HUES6 (cell line): ENCODE measurements around the gene DMAC2L.
"Not testable (repeated sequence)": the region's sequence is repeated elsewhere in the genome, so short reads cannot be mapped to it uniquely, and the experiment has no call there.

Experiments
- H3K27ac ChIP-seq: 2 replicates; pipeline ENCODE4 v1.7.0; 2013; ENCODE audit warnings: low read depth, mild to moderate bottlenecking, low read length, inconsistent platforms
- H3K27me3 ChIP-seq: 2 replicates; pipeline ENCODE4 v1.6.1; 2013; ENCODE audit warnings: low read length; ENCODE audit not compliant: control insufficient read depth, insufficient read depth
- H3K36me3 ChIP-seq: 2 replicates; pipeline ENCODE4 v1.6.1; 2013; ENCODE audit warnings: low read length; ENCODE audit not compliant: control insufficient read depth, insufficient read depth
- H3K4me1 ChIP-seq: 2 replicates; pipeline ENCODE4 v1.6.1; 2013; ENCODE audit warnings: low read length; ENCODE audit not compliant: control insufficient read depth, insufficient read depth
- H3K4me3 ChIP-seq: 2 replicates; pipeline ENCODE4 v1.5.1; 2013; ENCODE audit warnings: low read depth, low read length
- H3K9ac ChIP-seq: one replicate; pipeline ENCODE4 v1.6.1; 2013; ENCODE audit warnings: mild to moderate bottlenecking, low read length
- H3K9me3 ChIP-seq: 2 replicates; pipeline ENCODE4 v1.6.1; 2013; ENCODE audit warnings: low read depth, low read length; ENCODE audit not compliant: control insufficient read depth, insufficient read depth

Gene DMAC2L

GRCh38 chr14:50354527-50354926 lies 42.4 kb downstream of the DMAC2L start:
- Histone ChIP-seq H3K36me3 (no peaks in the 10 kb centered on the region), H3K27me3 (no peaks in the 10 kb centered on the region), H3K9ac (no peak overlapping the region)

GRCh38 chr14:50355692-50356091 lies 43.6 kb downstream of the DMAC2L start:
- Histone ChIP-seq H3K27me3 (no peaks in the 10 kb centered on the region), H3K36me3 (no peaks in the 10 kb centered on the region), H3K9ac (no peak overlapping the region), H3K27ac (no peak overlapping the region), H3K4me1 (no peaks in the 10 kb centered on the region), H3K9me3 (no peaks in the 10 kb centered on the region), H3K4me3 (no peak overlapping the region)

More at GRCh38 chr14:50354527-50354926, 42.4 kb downstream of the DMAC2L start:
- Histone ChIP-seq H3K4me1 (no peaks in the 10 kb centered on the region), H3K27ac (no peak overlapping the region), H3K4me3 (no peak overlapping the region), H3K9me3 (no peaks in the 10 kb centered on the region)

- H3K4me3 ChIP-seq, H3K27me3 ChIP-seq: not testable (repeated sequence)
Measured at GRCh38 chr14:50356283-50356682, 44.2 kb downstream of the DMAC2L start.

GRCh38 chr14:50357124-50357523 lies 45.0 kb downstream of the DMAC2L start:
- H3K27ac ChIP-seq = no peak overlapping the region
- H3K27me3 ChIP-seq = no peaks in the 10 kb centered on the region
- no peaks in the 10 kb centered on the region for H3K9me3 ChIP-seq

More at GRCh38 chr14:50356283-50356682, 44.2 kb downstream of the DMAC2L start:
- not testable (repeated sequence) for H3K9ac ChIP-seq, H3K9me3 ChIP-seq, H3K4me1 ChIP-seq, H3K27ac ChIP-seq, H3K36me3 ChIP-seq

GRCh38 chr14:50357753-50358395 lies 45.8 kb downstream of the DMAC2L start:
- no peak overlapping the region for H3K27ac ChIP-seq

More at GRCh38 chr14:50357124-50357523, 45.0 kb downstream of the DMAC2L start:
- no peak overlapping the region for H3K9ac ChIP-seq
- H3K4me3 ChIP-seq = no peak overlapping the region
- no peaks in the 10 kb centered on the region for H3K36me3 ChIP-seq
- H3K4me1 ChIP-seq = no peaks in the 10 kb centered on the region

GRCh38 chr14:50359631-50360030 lies 47.5 kb downstream of the DMAC2L start:
- no peaks in the 10 kb centered on the region for H3K4me1 ChIP-seq
- no peaks in the 10 kb centered on the region for H3K9me3 ChIP-seq
- no peak overlapping the region for H3K9ac ChIP-seq
- no peaks in the 10 kb centered on the region for H3K27me3 ChIP-seq
- no peak overlapping the region for H3K27ac ChIP-seq
- H3K36me3 ChIP-seq = no peaks in the 10 kb centered on the region
- H3K4me3 ChIP-seq = no peak overlapping the region

More at GRCh38 chr14:50357753-50358395, 45.8 kb downstream of the DMAC2L start:
- Histone ChIP-seq H3K9ac (no peak overlapping the region), H3K9me3 (no peaks in the 10 kb centered on the region), H3K4me3 (no peak overlapping the region), H3K27me3 (no peaks in the 10 kb centered on the region), H3K36me3 (no peaks in the 10 kb centered on the region), H3K4me1 (no peaks in the 10 kb centered on the region)

- Histone ChIP-seq H3K4me1 (no peaks in the 10 kb centered on the region), H3K27ac (no peak overlapping the region)
Measured at GRCh38 chr14:50360093-50360492, 48.0 kb downstream of the DMAC2L start.

GRCh38 chr14:50360851-50361250 lies 48.7 kb downstream of the DMAC2L start:
- no peak overlapping the region for H3K4me3 ChIP-seq
- H3K36me3 ChIP-seq = no peaks in the 10 kb centered on the region
- no peak overlapping the region for H3K27ac ChIP-seq
- no peaks in the 10 kb centered on the region for H3K4me1 ChIP-seq
- H3K27me3 ChIP-seq = no peaks in the 10 kb centered on the region
- H3K9ac ChIP-seq = no peak overlapping the region
- no peaks in the 10 kb centered on the region for H3K9me3 ChIP-seq

More at GRCh38 chr14:50360093-50360492, 48.0 kb downstream of the DMAC2L start:
- no peaks in the 10 kb centered on the region for H3K36me3 ChIP-seq
- H3K9ac ChIP-seq = no peak overlapping the region
- no peaks in the 10 kb centered on the region for H3K27me3 ChIP-seq
- H3K9me3 ChIP-seq = no peaks in the 10 kb centered on the region
- no peak overlapping the region for H3K4me3 ChIP-seq

- H3K27me3 ChIP-seq, H3K9me3 ChIP-seq, H3K4me3 ChIP-seq, H3K9ac ChIP-seq, H3K36me3 ChIP-seq, H3K4me1 ChIP-seq, H3K27ac ChIP-seq: not testable (repeated sequence)
Measured at GRCh38 chr14:50361473-50362403, 49.6 kb downstream of the DMAC2L start.

- H3K4me1 ChIP-seq = no peaks in the 10 kb centered on the region
- no peak overlapping the region for H3K9ac ChIP-seq
- no peak overlapping the region for H3K27ac ChIP-seq
- H3K36me3 ChIP-seq = no peaks in the 10 kb centered on the region
- no peaks in the 10 kb centered on the region for H3K9me3 ChIP-seq
- no peaks in the 10 kb centered on the region for H3K27me3 ChIP-seq
- no peak overlapping the region for H3K4me3 ChIP-seq
Measured at GRCh38 chr14:50362764-50363713, 50.9 kb downstream of the DMAC2L start.
